Ascending aorta (tissue), 2 donors: ENCODE results near the gene CPN1. TPM values are rescaled to one million over a fixed set of nuclear protein-coding genes. Genes with fewer than 3 reads are reported as not detected.
"Not testable (repeated sequence)": the region's sequence is repeated elsewhere in the genome, so short reads cannot be mapped to it uniquely, and the experiment has no call there.

Source experiments
- DNase-seq, 2 donors: peaks; one replicate each; pipeline ENCODE4 v3.0.0-alpha.2; 2019; ENCODE audit warnings: low spot score in 2 of 2
- H3K27ac ChIP-seq, 2 donors: fragments of 200-600 bp; sonication (generic); one replicate each; pipeline ENCODE4 v1.5.1; 2016 to 2017; ENCODE audit warnings: mild to moderate bottlenecking in 1 of 2
- H3K27me3 ChIP-seq: fragments of 200-600 bp; sonication (generic); one replicate; pipeline ENCODE4 v1.5.1; 2017
- H3K36me3 ChIP-seq, 2 donors: fragments of 200-600 bp; sonication (generic); one replicate each; pipeline ENCODE4 v1.5.1; 2016
- H3K4me1 ChIP-seq, 2 donors: fragments of 200-600 bp; sonication (generic); one replicate each; pipeline ENCODE4 v1.5.1; 2016 to 2017; ENCODE audit warnings: mild to moderate bottlenecking in 1 of 2
- H3K4me3 ChIP-seq, 2 donors: fragments of 200-600 bp; sonication (generic); one replicate each; pipeline ENCODE4 v1.5.1; 2016 to 2017; ENCODE audit warnings: mild to moderate bottlenecking in 1 of 2
- H3K9me3 ChIP-seq, 2 donors: fragments of 200-600 bp; sonication (generic); one replicate each; pipeline ENCODE4 v1.5.1; 2016
- intact Hi-C: fragments of 100-400 bp; cut with DNase I; formaldehyde crosslinking; loops from one replicate; pipeline ENCODE4 v1.15.1; 2023
- total RNA-seq: library from RNA; depleted of rRNA; stranded (reverse); fragments of >200 nt; gene quantifications from one replicate; pipeline ENCODE4 v1.1.0, GENCODE V29; 2016
- TF ChIP-seq, protein P1 (sequence below), 3 experiments: fragments of 200-600 bp in 2 of 3; fragments of 450-650 bp in 1 of 3; sonication (generic) in 2 of 3; IDR thresholded peaks; one replicate each; pipeline ENCODE4 v1.5.1; 2016 to 2019; ENCODE audit warnings: antibody characterized with exemption in 3 of 3, mild to moderate bottlenecking in 1 of 3, moderate library complexity in 1 of 3

CPN1 gene
- total RNA-seq, 1 donor from 2014 or later = not detected

DNA sequence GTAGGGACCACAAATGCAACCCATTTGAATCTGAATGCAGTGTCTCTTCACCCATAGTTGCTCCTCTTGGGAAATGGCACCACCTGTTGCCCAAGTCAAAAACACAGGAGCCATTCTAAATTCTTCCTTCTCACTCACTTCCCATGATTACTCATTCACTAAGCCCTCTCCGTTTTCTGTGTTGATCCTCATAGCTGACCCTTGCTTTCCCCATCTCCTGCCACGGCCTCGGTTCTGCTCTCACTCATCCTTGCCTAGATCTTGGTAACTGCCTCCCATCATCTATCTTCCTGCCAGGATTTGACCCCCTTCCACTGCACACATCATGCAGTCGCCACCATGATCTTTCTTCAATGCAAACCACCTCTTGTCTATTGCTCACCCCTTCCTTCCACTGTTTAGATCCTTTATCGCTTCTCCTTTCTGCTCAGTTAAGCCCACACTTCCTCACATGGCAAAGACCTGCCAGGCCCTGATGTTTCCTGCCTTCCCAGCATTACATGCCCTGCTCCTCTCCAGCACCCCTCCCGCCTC, 19.0 kb upstream of the CPN1 start:
- TF ChIP-seq, protein P1, sequence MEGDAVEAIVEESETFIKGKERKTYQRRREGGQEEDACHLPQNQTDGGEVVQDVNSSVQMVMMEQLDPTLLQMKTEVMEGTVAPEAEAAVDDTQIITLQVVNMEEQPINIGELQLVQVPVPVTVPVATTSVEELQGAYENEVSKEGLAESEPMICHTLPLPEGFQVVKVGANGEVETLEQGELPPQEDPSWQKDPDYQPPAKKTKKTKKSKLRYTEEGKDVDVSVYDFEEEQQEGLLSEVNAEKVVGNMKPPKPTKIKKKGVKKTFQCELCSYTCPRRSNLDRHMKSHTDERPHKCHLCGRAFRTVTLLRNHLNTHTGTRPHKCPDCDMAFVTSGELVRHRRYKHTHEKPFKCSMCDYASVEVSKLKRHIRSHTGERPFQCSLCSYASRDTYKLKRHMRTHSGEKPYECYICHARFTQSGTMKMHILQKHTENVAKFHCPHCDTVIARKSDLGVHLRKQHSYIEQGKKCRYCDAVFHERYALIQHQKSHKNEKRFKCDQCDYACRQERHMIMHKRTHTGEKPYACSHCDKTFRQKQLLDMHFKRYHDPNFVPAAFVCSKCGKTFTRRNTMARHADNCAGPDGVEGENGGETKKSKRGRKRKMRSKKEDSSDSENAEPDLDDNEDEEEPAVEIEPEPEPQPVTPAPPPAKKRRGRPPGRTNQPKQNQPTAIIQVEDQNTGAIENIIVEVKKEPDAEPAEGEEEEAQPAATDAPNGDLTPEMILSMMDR (IDR thresholded peaks at IDR 0.05) = no peak
- intact Hi-C loops = no loop called here
- H3K27ac ChIP-seq = no peak overlapping the region

DNA sequence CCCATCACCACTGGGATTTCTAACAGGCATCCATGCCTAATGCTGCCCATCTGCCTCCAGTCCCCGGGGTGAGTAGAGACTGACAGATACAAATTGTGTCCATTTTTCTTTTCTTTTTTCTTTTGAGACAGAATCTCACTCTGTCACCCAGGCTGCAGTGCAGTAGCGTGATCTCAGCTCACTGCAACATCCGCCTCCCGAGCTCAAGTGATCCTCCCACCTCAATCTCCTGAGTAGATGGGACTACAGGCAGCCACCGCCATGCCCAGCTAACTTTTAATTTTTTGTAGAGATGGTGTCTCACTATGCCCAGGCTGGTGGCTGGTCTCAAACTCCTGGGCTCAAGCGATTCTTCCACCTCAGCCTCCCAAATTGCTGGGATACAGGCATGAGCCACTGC, 7.6 kb upstream of the CPN1 start:
- Histone ChIP-seq H3K36me3 (no peaks in the 10 kb centered on the region), H3K27ac (no peak overlapping the region), H3K4me1 (no peaks in the 10 kb centered on the region), H3K4me3 (no peak overlapping the region), H3K27me3 (no peaks in the 10 kb centered on the region), H3K9me3 (no peaks in the 10 kb centered on the region)
- TF ChIP-seq, protein P1 (IDR thresholded peaks at IDR 0.05) = no peak
- DNase-seq = no peak
- intact Hi-C loops = no loop called here

More for the DNA sequence above, 19.0 kb upstream of the CPN1 start:
- no peaks in the 10 kb centered on the region for H3K36me3 ChIP-seq
- H3K4me3 ChIP-seq = no peak overlapping the region
- H3K4me1 ChIP-seq = no peaks in the 10 kb centered on the region
- DNase-seq = no peak
- H3K9me3 ChIP-seq = no peaks in the 10 kb centered on the region
- no peaks in the 10 kb centered on the region for H3K27me3 ChIP-seq

DNA sequence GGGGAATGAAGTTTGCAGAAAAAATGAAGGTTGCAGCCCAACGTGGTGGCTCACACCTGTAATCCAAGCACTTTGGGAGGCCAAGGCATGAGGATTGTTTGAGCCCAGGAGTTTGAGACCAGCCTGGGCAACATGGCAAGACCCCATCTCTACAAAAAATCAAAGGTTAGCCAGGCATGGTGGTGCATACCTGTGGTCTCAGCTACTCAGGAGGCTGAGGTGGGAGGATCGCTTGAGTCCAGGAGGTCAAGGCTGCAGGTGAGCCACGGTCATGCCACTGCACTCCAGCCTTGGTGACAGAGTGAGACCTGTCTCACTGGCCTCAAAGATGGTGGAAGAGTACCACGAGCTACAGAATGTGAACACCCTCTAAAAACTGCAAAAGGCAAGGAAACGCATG, 5.0 kb upstream of the CPN1 start:
- H3K4me1 ChIP-seq, DNase-seq, H3K36me3 ChIP-seq, H3K9me3 ChIP-seq, H3K4me3 ChIP-seq, H3K27ac ChIP-seq, H3K27me3 ChIP-seq, intact Hi-C loops: not testable (repeated sequence)

DNA sequence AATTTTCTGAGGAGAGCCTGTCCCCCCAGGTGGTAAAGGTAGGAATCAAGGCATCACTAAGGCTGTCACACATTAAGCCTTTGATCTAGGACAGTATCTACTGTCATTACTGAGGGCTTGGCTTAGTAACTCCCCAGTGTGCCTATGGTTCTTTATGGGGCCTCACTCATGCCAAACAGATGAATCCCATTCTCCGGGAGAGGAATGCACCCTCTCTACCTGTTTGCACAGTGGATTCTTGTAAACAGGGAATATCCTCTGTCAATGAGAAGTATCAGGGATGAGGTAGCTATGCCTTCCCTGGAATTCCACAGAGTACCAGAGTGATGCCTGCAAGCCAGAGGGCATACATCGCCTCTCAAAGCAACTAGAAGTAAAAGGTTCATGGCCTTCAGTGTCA, 3.9 kb upstream of the CPN1 start:
- Histone ChIP-seq H3K4me3 (no peak overlapping the region), H3K4me1 (no peaks in the 10 kb centered on the region), H3K9me3 (no peaks in the 10 kb centered on the region), H3K27ac (no peak overlapping the region), H3K27me3 (no peaks in the 10 kb centered on the region), H3K36me3 (no peaks in the 10 kb centered on the region)
- TF ChIP-seq, protein P1 (IDR thresholded peaks at IDR 0.05) = no peak
- DNase-seq = no peak
- intact Hi-C loops = no loop called here

DNA sequence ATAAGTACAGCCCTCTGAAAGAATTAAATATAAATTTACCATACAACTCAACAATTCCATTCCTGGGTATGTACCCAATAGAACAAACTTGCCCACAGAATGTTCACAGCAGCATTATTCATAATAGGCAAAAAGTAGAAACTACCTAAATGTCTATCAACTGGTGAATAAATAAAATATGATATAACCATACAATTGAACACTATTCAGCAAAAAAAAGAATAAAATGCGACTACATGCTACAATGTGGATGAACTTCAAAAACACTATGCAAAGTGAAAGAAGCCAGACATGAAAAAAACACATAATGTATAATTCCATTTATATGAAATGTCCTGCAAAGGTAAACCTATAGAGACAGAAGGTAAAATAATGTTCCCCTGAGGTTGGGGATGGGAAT, 2.0 kb upstream of the CPN1 start:
- H3K4me3 ChIP-seq = no peak overlapping the region
- H3K4me1 ChIP-seq = no peaks in the 10 kb centered on the region
- TF ChIP-seq, protein P1 (IDR thresholded peaks at IDR 0.05) = no peak
- H3K9me3 ChIP-seq = no peaks in the 10 kb centered on the region
- H3K27ac ChIP-seq = no peak overlapping the region
- no peak for DNase-seq
- no peaks in the 10 kb centered on the region for H3K27me3 ChIP-seq
- intact Hi-C loops = no loop called here
- no peaks in the 10 kb centered on the region for H3K36me3 ChIP-seq

DNA sequence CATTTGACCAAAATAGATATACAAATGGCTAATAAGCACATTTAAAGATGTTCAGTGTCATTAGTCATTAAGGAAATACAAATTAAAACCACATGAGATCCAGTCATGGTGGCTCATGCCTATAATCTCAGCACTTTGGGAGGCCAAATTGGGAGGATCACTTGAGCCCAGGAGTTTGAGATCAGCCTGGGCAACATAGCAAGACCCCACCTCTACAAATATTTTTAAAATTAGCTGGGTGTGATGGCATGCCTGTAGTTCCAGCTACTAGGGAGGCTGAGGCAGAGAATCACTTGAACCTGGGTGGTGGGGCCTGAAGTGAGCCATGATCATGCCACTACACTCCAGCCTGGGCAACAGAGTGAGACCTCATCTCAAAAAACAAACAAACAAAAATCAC, 607 bp upstream of the CPN1 start:
- DNase-seq, H3K4me1 ChIP-seq, H3K36me3 ChIP-seq, H3K27ac ChIP-seq, intact Hi-C loops, H3K9me3 ChIP-seq, H3K4me3 ChIP-seq, H3K27me3 ChIP-seq: not testable (repeated sequence)

DNA sequence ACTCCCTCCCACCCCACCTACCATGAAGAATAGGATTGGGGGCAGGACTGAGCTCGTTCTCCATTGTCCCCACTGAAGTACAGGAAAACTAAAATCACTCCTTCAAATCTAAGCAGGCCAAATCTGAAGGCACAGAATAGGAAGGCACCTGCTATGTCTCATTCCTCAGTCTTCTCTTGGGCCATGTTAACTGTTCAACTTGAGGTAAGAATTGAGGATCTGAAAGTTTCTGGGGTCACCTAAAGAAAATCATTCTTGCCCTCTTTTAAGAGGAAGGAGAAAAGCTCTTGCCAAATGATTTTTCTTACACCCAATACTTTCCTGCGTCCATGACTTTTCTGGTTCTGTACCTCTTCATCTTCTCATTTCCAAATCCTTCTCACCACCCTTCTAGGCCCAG, 4.9 kb downstream of the CPN1 start:
- TF ChIP-seq, protein P1 (IDR thresholded peaks at IDR 0.05) = no peak

More for the DNA sequence above, 4.9 kb downstream of the CPN1 start:
- no peak for DNase-seq
- Histone ChIP-seq H3K4me3 (no peak overlapping the region), H3K27ac (no peak overlapping the region), H3K36me3 (no peaks in the 10 kb centered on the region), H3K4me1 (no peaks in the 10 kb centered on the region), H3K27me3 (no peaks in the 10 kb centered on the region), H3K9me3 (no peaks in the 10 kb centered on the region)
- intact Hi-C loops = no loop called here
